Activated T-helper 17 cell treated with anti-CD3 and anti-CD28 coated beads, Interleukin-2, amount 50 U/mL, for 72 hours (primary cell): ENCODE data around the gene GALC. TPM values are rescaled to one million over a fixed set of nuclear protein-coding genes. Genes with fewer than 3 reads are reported as not detected.
A peak's percentile ranks its signal among the peaks of the same experiment; 100 is the strongest.
"Not testable (repeated sequence)": the region's sequence is repeated elsewhere in the genome, so short reads cannot be mapped to it uniquely, and the experiment has no call there.

Source experiments
- ATAC-seq: fragments of 150-1000 bp; cut with Tn5 transposase; replicated peaks from 2 replicates; pipeline ENCODE4 v1.10.0; 2021; ENCODE audit warnings: mild to moderate bottlenecking, moderate library complexity
- H3K27ac Mint-ChIP-seq: one replicate; pipeline ENCODE4 v1.8.0; 2022; ENCODE audit warnings: mixed read lengths
- H3K27me3 Mint-ChIP-seq: one replicate; pipeline ENCODE4 v1.8.0; 2022; ENCODE audit warnings: mixed read lengths
- H3K36me3 Mint-ChIP-seq: one replicate; pipeline ENCODE4 v1.8.0; 2022; ENCODE audit warnings: low read depth, mild to moderate bottlenecking, mixed read lengths
- H3K4me1 Mint-ChIP-seq: one replicate; pipeline ENCODE4 v1.8.0; 2022; ENCODE audit warnings: mixed read lengths
- H3K4me3 Mint-ChIP-seq: one replicate; pipeline ENCODE4 v1.8.0; 2022; ENCODE audit warnings: mild to moderate bottlenecking, mixed read lengths
- H3K9me3 Mint-ChIP-seq: one replicate; pipeline ENCODE4 v1.8.0; 2022; ENCODE audit warnings: mixed read lengths
- total RNA-seq, 2 donors: library from RNA; stranded (reverse); gene quantifications; one replicate each; pipeline ENCODE4 v1.2.3, GENCODE V29; 2022

Gene GALC
- total RNA-seq = 10 to 100 TPM; 17.7 to 32.4 TPM

GRCh38 chr14:87992718-87993628 is at the start of gene GALC:
GALC (minus strand) TSS chr14:87993182; CDS start chr14:87993164, 18 bp downstream.
- H3K4me1 Mint-ChIP-seq = peaks cover 40% of the 10 kb centered on the region

GRCh38 chr14:88040146-88040545 is 47.2 kb upstream of the GALC start:
- H3K4me3 Mint-ChIP-seq = no peak overlapping the region
- H3K9me3 Mint-ChIP-seq = peaks cover 9% of the 10 kb centered on the region
- H3K36me3 Mint-ChIP-seq = no peaks in the 10 kb centered on the region
- no peak for ATAC-seq
- no peak overlapping the region for H3K27ac Mint-ChIP-seq
- H3K27me3 Mint-ChIP-seq = no peaks in the 10 kb centered on the region
- peaks cover 27% of the 10 kb centered on the region for H3K4me1 Mint-ChIP-seq

More at GRCh38 chr14:87992718-87993628, at the start of gene GALC:
- Mint-ChIP-seq H3K4me3 (peak within 1 kb of the TSS; percentile 97), H3K27ac (peak within 1 kb of the TSS; percentile 97), H3K27me3 (no peaks in the 10 kb centered on the region), H3K36me3 (peaks cover 18% of the 10 kb centered on the region), H3K9me3 (no peaks in the 10 kb centered on the region)
- peak; percentile 81 for ATAC-seq

GRCh38 chr14:88039197-88039596 is 46.2 kb upstream of the GALC start:
- Mint-ChIP-seq H3K4me3 (no peak overlapping the region), H3K4me1 (peaks cover 23% of the 10 kb centered on the region), H3K36me3 (no peaks in the 10 kb centered on the region), H3K27me3 (no peaks in the 10 kb centered on the region), H3K27ac (no peak overlapping the region), H3K9me3 (peaks cover 9% of the 10 kb centered on the region)
- ATAC-seq = peak; percentile 88

- H3K27me3 Mint-ChIP-seq = no peaks in the 10 kb centered on the region
- H3K9me3 Mint-ChIP-seq = peaks cover 9% of the 10 kb centered on the region
- ATAC-seq = peak; percentile 30
- H3K36me3 Mint-ChIP-seq = no peaks in the 10 kb centered on the region
- H3K27ac Mint-ChIP-seq = peak overlapping the region; percentile 37
- no peak overlapping the region for H3K4me3 Mint-ChIP-seq
- peaks cover 21% of the 10 kb centered on the region for H3K4me1 Mint-ChIP-seq
These were observed 44.3 kb upstream of the GALC start for GRCh38 chr14:88037325-88037724.

GRCh38 chr14:88036422-88036821 is 43.4 kb upstream of the GALC start:
- Mint-ChIP-seq H3K36me3 (no peaks in the 10 kb centered on the region), H3K9me3 (peaks cover 9% of the 10 kb centered on the region), H3K4me1 (peaks cover 21% of the 10 kb centered on the region), H3K27me3 (no peaks in the 10 kb centered on the region), H3K4me3 (no peak overlapping the region), H3K27ac (no peak overlapping the region)
- ATAC-seq = no peak

- no peak for ATAC-seq
- Mint-ChIP-seq H3K36me3 (no peaks in the 10 kb centered on the region), H3K27me3 (no peaks in the 10 kb centered on the region), H3K27ac (no peak overlapping the region), H3K4me3 (no peak overlapping the region), H3K4me1 (peaks cover 34% of the 10 kb centered on the region), H3K9me3 (peaks cover 9% of the 10 kb centered on the region)
These were observed 41.1 kb upstream of the GALC start for GRCh38 chr14:88034076-88034475.

GRCh38 chr14:88032373-88032772 is 39.4 kb upstream of the GALC start:
- Mint-ChIP-seq H3K4me1 (peaks cover 32% of the 10 kb centered on the region), H3K27ac (no peak overlapping the region), H3K36me3 (no peaks in the 10 kb centered on the region), H3K9me3 (peaks cover 3% of the 10 kb centered on the region), H3K4me3 (no peak overlapping the region), H3K27me3 (no peaks in the 10 kb centered on the region)
- ATAC-seq = no peak

GRCh38 chr14:88030892-88031291 is 37.9 kb upstream of the GALC start:
- Mint-ChIP-seq H3K9me3 (no peaks in the 10 kb centered on the region), H3K27ac (peak overlapping the region; percentile 81), H3K4me3 (peak overlapping the region; percentile 71), H3K36me3 (no peaks in the 10 kb centered on the region), H3K4me1 (peaks cover 36% of the 10 kb centered on the region), H3K27me3 (no peaks in the 10 kb centered on the region)
- no peak for ATAC-seq

- H3K4me1 Mint-ChIP-seq = peaks cover 37% of the 10 kb centered on the region
- H3K4me3 Mint-ChIP-seq = peak overlapping the region; percentile 71
- peak overlapping the region; percentile 81 for H3K27ac Mint-ChIP-seq
These were observed 37.1 kb upstream of the GALC start for GRCh38 chr14:88030079-88030478.

GRCh38 chr14:88029500-88029899 is 36.5 kb upstream of the GALC start:
- no peaks in the 10 kb centered on the region for H3K9me3 Mint-ChIP-seq
- no peaks in the 10 kb centered on the region for H3K27me3 Mint-ChIP-seq
- ATAC-seq = peak; percentile 94
- no peaks in the 10 kb centered on the region for H3K36me3 Mint-ChIP-seq
- peak overlapping the region; percentile 71 for H3K4me3 Mint-ChIP-seq
- H3K4me1 Mint-ChIP-seq = peaks cover 38% of the 10 kb centered on the region
- H3K27ac Mint-ChIP-seq = peak overlapping the region; percentile 81

More at GRCh38 chr14:88030079-88030478, 37.1 kb upstream of the GALC start:
- Mint-ChIP-seq H3K27me3 (no peaks in the 10 kb centered on the region), H3K9me3 (no peaks in the 10 kb centered on the region), H3K36me3 (no peaks in the 10 kb centered on the region)
- ATAC-seq = peak; percentile 2

- H3K4me1 Mint-ChIP-seq = peaks cover 49% of the 10 kb centered on the region
- no peak for ATAC-seq
- H3K36me3 Mint-ChIP-seq = no peaks in the 10 kb centered on the region
- peak overlapping the region; percentile 76 for H3K27ac Mint-ChIP-seq
- peak overlapping the region; percentile 71 for H3K4me3 Mint-ChIP-seq
- no peaks in the 10 kb centered on the region for H3K27me3 Mint-ChIP-seq
- H3K9me3 Mint-ChIP-seq = peaks cover 3% of the 10 kb centered on the region
These were observed 33.9 kb upstream of the GALC start for GRCh38 chr14:88026890-88027289.

GRCh38 chr14:88025313-88025712 is 32.3 kb upstream of the GALC start:
- H3K4me1 Mint-ChIP-seq = peaks cover 54% of the 10 kb centered on the region
- ATAC-seq = no peak
- peak overlapping the region; percentile 30 for H3K4me3 Mint-ChIP-seq
- H3K36me3 Mint-ChIP-seq = no peaks in the 10 kb centered on the region
- H3K9me3 Mint-ChIP-seq = peaks cover 9% of the 10 kb centered on the region
- H3K27me3 Mint-ChIP-seq = no peaks in the 10 kb centered on the region
- H3K27ac Mint-ChIP-seq = peak overlapping the region; percentile 60

GRCh38 chr14:88024252-88025086 is 31.5 kb upstream of the GALC start:
- not testable (repeated sequence) for ATAC-seq, H3K36me3 Mint-ChIP-seq, H3K27me3 Mint-ChIP-seq, H3K9me3 Mint-ChIP-seq
- peak overlapping the region; percentile 61 for H3K4me3 Mint-ChIP-seq
- peaks cover 53% of the 10 kb centered on the region for H3K4me1 Mint-ChIP-seq
- H3K27ac Mint-ChIP-seq = peak overlapping the region; percentile 90

- Mint-ChIP-seq H3K4me1 (peaks cover 47% of the 10 kb centered on the region), H3K4me3 (peak overlapping the region; percentile 61), H3K36me3 (peaks cover under 1% of the 10 kb centered on the region), H3K27me3 (no peaks in the 10 kb centered on the region), H3K9me3 (peaks cover 9% of the 10 kb centered on the region), H3K27ac (peak overlapping the region; percentile 90)
- ATAC-seq = peak; percentile 50
These were observed 30.7 kb upstream of the GALC start for GRCh38 chr14:88023658-88024187.
